ENCODE data around the gene AMELX.

Gene AMELX

DNA sequence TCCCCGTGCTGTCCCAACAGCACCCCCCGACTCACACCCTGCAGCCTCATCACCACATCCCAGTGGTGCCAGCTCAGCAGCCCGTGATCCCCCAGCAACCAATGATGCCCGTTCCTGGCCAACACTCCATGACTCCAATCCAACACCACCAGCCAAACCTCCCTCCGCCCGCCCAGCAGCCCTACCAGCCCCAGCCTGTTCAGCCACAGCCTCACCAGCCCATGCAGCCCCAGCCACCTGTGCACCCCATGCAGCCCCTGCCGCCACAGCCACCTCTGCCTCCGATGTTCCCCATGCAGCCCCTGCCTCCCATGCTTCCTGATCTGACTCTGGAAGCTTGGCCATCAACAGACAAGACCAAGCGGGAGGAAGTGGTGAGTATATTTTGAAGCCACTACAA, 5.4 kb downstream of the AMELX start:
- no peak overlapping the region for H3K4me3 ChIP-seq (ENCODE audit: low read length)
- DNase-seq (ENCODE audit: low read depth, low spot score) = no peak

DNA sequence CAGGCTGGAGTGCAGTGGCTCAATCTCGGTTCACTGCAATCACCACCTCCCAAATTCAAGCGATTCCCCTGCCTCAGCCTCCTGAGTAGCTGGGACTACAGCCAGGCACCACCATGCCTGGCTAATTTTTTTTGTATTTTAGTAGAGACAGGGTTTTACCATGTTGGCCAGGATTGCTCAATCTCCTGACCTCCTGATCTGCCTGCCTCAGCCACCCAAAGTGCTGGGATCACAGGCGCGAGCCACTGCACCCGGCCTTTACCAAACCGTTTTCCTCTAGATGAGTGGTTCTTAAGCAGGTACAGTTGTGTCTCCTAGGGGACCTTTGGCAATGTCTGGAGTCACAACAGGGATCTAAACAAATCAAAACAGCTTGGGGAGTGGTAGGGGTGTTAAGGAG, 11.6 kb downstream of the AMELX start:
- no peak overlapping the region for H3K4me3 ChIP-seq (ENCODE audit: low read length)
- DNase-seq (ENCODE audit: low read depth, low spot score) = no peak

- no peak for DNase-seq (ENCODE audit: low read depth, low spot score)
- no peak overlapping the region for H3K4me3 ChIP-seq (ENCODE audit: low read length)
Measured at GRCh38 chrX:11305641-11306040, 12.4 kb downstream of the AMELX start.

- DNase-seq (ENCODE audit: low read depth, low spot score) = no peak
- no peak overlapping the region for H3K4me3 ChIP-seq (ENCODE audit: low read length)
Measured at GRCh38 chrX:11309220-11309619, 16.0 kb downstream of the AMELX start.

- H3K4me3 ChIP-seq (ENCODE audit: low read length) = no peak overlapping the region
- DNase-seq (ENCODE audit: low read depth, low spot score) = no peak
Measured at GRCh38 chrX:11311706-11312105, 18.5 kb downstream of the AMELX start.

- H3K4me3 ChIP-seq (ENCODE audit: low read length) = no peak overlapping the region
- no peak for DNase-seq (ENCODE audit: low read depth, low spot score)
Measured at GRCh38 chrX:11319806-11320520, 26.8 kb downstream of the AMELX start.

DNA sequence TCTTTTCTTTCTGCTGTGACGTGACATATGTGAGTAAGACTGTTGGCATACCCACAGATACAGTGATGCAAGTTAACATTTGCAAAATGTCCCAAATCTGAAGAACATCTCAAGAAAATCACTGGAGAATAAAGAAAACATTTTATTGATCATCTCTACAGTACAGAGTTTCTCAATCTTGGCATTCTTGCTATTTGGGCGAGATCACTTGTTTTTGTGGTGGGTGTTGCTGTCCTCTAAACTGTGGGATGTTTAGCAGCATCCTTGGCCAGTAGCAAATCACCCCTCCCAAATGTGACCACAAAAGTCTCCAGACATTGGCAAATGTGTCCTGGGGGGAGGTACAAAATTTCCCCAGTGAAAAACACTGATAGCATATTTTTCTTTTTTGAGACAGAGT, 28.8 kb downstream of the AMELX start:
- DNase-seq (ENCODE audit: low read depth, low spot score) = no peak
- H3K4me3 ChIP-seq (ENCODE audit: low read length) = no peak overlapping the region

DNA sequence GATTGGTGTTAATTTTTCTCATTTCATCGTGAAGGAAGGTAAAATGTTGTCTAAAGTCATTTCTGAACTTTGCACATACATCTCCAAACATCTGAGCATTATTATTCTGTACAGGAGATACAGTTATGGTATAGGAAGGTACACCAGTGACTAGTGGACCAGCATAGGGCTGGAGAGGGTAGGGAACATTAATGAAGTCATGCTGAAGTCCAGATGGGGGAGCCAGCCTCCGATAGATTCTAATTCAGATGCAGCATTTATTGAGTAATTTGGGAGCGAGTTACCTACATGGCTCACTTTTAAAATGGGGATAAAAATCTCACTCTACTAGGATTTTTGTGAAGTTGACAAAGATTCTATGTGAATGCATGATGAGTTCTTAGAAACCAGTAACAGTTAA, 34.9 kb downstream of the AMELX start:
- DNase-seq (ENCODE audit: low read depth, low spot score) = no peak
- H3K4me3 ChIP-seq (ENCODE audit: low read length) = no peak overlapping the region

- DNase-seq (ENCODE audit: low read depth, low spot score) = no peak
- H3K4me3 ChIP-seq (ENCODE audit: low read length) = no peak overlapping the region
Measured at GRCh38 chrX:11329021-11329420, 35.8 kb downstream of the AMELX start.

DNA sequence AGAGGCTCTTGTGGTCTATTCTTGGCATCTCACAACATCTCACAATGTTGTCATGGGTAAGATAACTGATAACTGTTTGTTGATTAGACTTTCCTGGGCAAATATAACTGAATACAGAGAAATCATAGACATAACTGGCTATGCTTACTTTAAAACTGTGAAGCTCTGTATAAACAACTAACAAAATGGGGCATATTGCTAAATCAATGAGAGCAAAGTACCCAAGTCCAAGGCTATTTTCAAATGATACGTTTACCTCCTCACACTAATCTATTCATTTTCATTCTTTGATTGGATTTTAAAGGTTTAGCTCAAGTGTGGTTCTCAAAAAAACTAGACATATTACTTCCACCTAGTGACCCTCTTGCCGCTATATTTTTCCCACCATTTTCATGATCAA, 38.6 kb downstream of the AMELX start:
- DNase-seq (ENCODE audit: low read depth, low spot score) = no peak
- H3K4me3 ChIP-seq (ENCODE audit: low read length) = no peak overlapping the region

DNA sequence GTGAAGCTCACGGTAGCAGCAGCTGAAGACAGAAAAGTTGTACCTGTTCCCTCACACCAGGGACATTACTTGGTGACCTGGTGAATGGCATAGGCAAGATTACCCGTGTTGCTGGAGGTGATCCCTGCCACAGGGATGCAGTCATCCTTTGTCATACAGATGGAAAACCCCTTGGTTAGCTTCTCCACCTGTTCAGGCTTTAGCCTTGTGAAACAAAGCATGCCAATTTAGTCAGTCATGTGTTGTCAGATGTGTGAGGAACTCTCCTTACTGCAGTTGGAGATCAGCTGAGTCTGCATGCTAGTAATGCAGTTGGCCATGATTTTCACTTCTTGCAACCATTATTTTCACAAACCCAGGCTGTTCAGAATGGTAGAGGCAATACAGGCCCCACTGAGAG, 41.0 kb downstream of the AMELX start:
- DNase-seq (ENCODE audit: low read depth, low spot score) = no peak
- H3K4me3 ChIP-seq (ENCODE audit: low read length) = no peak overlapping the region

DNA sequence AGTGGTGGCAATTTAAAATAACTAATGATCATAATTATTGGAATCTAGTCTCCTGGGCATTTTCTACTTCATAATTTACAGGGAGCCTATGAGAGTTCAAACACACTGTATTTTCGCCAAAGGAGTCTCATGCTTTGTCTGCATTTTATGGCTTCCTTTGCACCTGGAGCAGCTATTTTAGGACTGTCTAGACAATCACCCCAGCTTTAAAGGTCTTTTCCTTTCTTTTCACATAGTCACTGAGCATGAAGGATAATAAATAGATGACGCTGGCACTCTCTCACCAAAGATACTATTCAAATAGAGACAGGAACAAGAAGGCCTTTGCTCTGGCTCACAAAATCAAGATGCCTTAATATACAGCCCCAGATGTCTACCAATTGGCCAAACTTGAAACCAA, 43.0 kb downstream of the AMELX start:
- no peak overlapping the region for H3K4me3 ChIP-seq (ENCODE audit: low read length)
- DNase-seq (ENCODE audit: low read depth, low spot score) = no peak

GRCh38 chrX:11337292-11338009, 44.2 kb downstream of the AMELX start:
- H3K4me3 ChIP-seq (ENCODE audit: low read length) = no peak overlapping the region
- no peak for DNase-seq (ENCODE audit: low read depth, low spot score)

GRCh38 chrX:11341274-11342201, 48.3 kb downstream of the AMELX start:
- H3K4me3 ChIP-seq (ENCODE audit: low read length) = no peak overlapping the region
- DNase-seq (ENCODE audit: low read depth, low spot score) = no peak

- no peak for DNase-seq (ENCODE audit: low read depth, low spot score)
- H3K4me3 ChIP-seq (ENCODE audit: low read length) = no peak overlapping the region
Measured at GRCh38 chrX:11342673-11343072, 49.5 kb downstream of the AMELX start.

DNA sequence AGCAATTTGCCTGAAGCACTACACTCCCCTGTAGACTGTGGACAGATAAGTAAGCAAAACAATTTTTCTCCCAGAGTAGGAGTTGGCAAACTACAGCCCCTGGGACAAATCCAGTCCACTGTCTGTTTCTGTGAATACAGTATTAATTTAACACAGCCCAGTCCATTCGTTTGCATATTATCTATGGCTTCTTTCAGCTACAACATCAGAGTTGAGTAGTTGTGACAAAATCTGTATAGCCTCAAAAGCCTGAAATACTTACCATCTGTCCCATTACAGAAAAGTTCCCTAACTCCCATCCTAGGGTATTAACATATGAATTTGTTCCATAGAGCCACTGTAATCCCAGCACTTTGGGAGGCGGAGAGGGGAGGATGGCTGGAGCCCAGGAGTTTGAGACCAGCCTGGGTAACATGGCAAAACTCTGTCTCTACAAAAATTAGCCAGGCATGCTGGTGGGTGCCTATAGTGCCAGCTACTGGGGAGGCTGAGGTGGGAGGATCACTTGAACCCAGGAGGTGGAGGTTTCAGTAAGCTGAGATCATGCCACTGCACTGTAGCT, 53.0 kb downstream of the AMELX start:
- H3K4me3 ChIP-seq (ENCODE audit: low read length) = no peak overlapping the region
- no peak for DNase-seq (ENCODE audit: low read depth, low spot score)

GRCh38 chrX:11347300-11347699, 54.1 kb downstream of the AMELX start:
- H3K4me3 ChIP-seq (ENCODE audit: low read length) = no peak overlapping the region
- no peak for DNase-seq (ENCODE audit: low read depth, low spot score)

DNA sequence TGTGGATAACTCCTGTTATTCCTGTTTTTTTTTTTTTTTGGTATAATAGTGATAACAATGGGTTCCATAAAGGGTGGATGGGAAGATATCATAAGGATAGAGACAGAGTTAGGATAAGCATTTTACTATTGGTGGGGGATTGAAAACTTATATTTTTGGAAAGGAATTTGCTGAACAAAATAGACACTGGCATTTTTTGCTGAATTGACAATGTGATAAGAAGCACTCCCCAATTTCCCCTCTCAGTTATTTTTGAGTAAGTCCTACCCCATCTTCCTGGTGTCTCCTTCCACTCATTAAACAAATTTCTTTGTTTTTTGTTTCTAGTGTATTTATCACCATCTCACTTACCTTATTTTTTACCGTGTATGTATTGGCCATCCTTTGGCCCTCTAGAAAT, 55.8 kb downstream of the AMELX start:
- no peak for DNase-seq (ENCODE audit: low read depth, low spot score)
- H3K4me3 ChIP-seq (ENCODE audit: low read length) = no peak overlapping the region

GRCh38 chrX:11349661-11350337, 56.6 kb downstream of the AMELX start:
- DNase-seq (ENCODE audit: low read depth, low spot score) = no peak
- H3K4me3 ChIP-seq (ENCODE audit: low read length) = no peak overlapping the region

Data from Jurkat, Clone E6-1 (cell line).